Mononuclear cell (primary cell): ENCODE results near the gene SLC12A8. TPM values are rescaled to one million over a fixed set of nuclear protein-coding genes. Genes with fewer than 3 reads are reported as not detected.

ENCODE experiments used
- H3K27me3 ChIP-seq: 2 replicates; pipeline ENCODE4 v1.6.0; 2011; ENCODE audit warnings: low read length, control low read depth; ENCODE audit not compliant: insufficient read depth
- H3K4me1 ChIP-seq: 2 replicates; pipeline ENCODE4 v1.5.1; 2011; ENCODE audit warnings: mild to moderate bottlenecking, low read length, control low read depth; ENCODE audit not compliant: insufficient read depth
- H3K4me3 ChIP-seq: 2 replicates; pipeline ENCODE4 v1.5.1; 2011; ENCODE audit warnings: mild to moderate bottlenecking, low read length, moderate library complexity
- H3K9me3 ChIP-seq: 2 replicates; pipeline ENCODE4 v1.5.1; 2011; ENCODE audit warnings: low read depth, mild to moderate bottlenecking, control low read depth, low read length
- total RNA-seq: library from RNA; depleted of rRNA; stranded (reverse); fragments of >200 nt; gene quantifications from one replicate; pipeline ENCODE4 v1.2.3, GENCODE V29; 2012

SLC12A8 gene
- total RNA-seq, 1 donor, result not detected

DNA sequence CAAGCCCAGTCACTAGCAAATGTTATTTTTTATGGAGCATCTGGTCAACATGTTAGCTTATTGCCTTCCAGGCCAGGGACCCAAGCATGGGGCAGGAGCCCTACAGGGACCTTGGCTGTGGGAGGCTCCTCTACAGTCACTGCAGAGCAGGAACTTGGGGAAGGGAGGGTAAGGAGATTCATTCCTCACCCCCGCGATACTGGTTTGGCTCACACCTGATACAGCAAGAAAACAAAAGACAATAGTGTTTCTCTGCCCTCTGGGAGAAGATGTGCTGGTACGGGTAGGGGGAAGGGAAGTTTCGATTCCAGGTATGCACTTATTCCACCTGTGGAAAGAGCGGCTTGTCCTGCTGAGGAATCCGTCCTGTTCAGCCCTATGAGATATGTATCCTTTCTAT is 77.6 kb downstream of the SLC12A8 start:
- peaks cover 33% of the 10 kb centered on the region for H3K4me1 ChIP-seq
- no peaks in the 10 kb centered on the region for H3K9me3 ChIP-seq
- H3K27me3 ChIP-seq, result no peaks in the 10 kb centered on the region
- H3K4me3 ChIP-seq, result no peak overlapping the region

DNA sequence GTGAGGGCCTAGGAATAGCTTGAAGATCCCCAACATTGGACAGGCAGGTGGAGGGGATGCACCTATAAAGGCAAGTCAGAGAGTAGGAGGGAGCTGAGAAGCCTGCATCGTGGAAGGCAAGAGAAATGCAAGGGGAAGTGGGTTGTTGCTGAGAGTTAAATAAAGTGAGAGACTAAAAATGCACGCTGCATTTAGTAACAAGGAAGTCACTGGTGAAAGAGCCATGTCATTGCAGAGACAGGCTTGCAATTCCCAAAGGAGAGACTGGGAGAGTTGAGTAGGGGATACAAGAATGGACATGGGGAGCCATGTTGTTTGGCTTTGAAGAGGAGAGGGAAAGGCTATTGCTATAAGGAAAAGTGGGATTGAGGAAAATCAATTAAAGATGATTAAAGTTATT is 79.7 kb downstream of the SLC12A8 start:
- Histone ChIP-seq H3K4me1 (peaks cover 47% of the 10 kb centered on the region), H3K9me3 (no peaks in the 10 kb centered on the region), H3K27me3 (no peaks in the 10 kb centered on the region), H3K4me3 (no peak overlapping the region)

DNA sequence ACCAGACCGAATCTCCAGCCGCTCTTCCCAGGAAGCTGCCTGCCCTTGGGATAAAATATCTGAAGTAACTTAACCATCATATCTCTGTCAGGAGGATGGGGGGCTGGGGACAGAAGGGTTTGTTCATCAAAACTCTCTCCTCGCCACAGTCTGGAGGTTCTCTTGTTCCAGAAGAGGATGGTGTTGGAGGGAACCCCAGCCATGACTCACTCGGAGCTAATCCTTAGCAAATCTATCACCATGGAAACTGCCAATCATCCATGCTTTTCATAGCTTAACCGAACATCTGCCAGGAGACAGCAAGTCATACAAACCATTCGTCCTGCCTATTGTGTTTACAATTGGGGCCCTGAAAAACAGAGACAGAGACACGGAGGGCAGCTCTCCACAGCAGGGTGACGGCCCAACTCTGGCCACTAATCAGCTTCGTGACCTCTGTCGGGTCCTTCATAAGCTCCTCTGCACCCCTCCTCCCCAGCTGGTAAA is 83.0 kb downstream of the SLC12A8 start:
- peaks cover 50% of the 10 kb centered on the region for H3K4me1 ChIP-seq
- H3K9me3 ChIP-seq, result no peaks in the 10 kb centered on the region
- no peaks in the 10 kb centered on the region for H3K27me3 ChIP-seq
- H3K4me3 ChIP-seq, result no peak overlapping the region

DNA sequence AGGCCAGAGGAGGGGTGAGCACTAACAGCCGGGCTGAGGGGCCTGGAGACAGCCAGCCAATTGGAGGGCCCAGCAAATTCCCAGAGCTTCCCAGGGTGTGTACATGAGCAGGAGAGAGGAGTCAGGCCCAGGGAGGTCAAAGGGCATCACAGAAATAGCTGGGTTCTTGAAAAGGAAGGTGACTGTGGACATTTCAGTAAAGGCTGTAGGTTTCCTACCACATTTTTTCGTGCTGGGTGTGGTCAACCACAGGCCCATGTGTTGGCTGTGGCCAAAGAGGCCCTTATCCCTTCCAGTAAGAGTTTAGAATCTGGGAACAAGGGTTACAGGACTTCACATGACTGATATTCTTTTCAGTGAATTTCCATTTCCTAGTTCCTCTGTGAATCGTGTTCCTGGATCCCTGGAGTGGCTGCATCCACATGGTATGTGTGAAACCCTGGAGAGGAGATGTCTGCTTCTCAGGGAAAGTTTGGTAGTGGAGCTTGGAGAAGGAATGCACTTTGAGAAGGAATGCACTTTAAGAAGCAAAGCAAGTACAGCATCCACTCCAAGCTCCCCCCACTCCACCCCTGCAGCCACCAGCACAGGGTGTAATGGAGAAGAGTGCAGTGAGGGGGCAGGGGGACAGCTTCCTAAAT is 83.6 kb downstream of the SLC12A8 start:
- peaks cover 50% of the 10 kb centered on the region for H3K4me1 ChIP-seq
- no peak overlapping the region for H3K4me3 ChIP-seq
- H3K27me3 ChIP-seq, result no peaks in the 10 kb centered on the region
- H3K9me3 ChIP-seq, result no peaks in the 10 kb centered on the region

DNA sequence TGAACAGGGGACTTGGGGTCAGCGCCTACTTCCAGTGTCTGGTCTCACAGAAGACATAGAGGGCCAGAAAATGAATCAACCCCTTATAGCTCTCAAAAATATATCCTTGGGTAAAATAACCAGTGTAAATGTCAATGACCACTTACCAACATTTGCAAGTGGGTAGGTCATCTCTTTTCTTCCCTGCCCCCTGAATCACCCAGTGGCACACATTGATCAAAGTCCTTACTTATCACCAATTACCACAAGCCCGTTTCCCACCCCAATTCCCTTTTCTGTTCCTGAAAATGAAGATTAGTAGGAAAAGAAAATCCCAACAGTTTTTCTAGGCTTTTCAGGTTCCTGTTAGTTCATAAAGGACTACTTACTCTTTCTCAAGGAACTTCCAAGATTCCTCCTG is 86.2 kb downstream of the SLC12A8 start:
- Histone ChIP-seq H3K9me3 (no peaks in the 10 kb centered on the region), H3K27me3 (no peaks in the 10 kb centered on the region), H3K4me1 (peaks cover 39% of the 10 kb centered on the region), H3K4me3 (no peak overlapping the region)

DNA sequence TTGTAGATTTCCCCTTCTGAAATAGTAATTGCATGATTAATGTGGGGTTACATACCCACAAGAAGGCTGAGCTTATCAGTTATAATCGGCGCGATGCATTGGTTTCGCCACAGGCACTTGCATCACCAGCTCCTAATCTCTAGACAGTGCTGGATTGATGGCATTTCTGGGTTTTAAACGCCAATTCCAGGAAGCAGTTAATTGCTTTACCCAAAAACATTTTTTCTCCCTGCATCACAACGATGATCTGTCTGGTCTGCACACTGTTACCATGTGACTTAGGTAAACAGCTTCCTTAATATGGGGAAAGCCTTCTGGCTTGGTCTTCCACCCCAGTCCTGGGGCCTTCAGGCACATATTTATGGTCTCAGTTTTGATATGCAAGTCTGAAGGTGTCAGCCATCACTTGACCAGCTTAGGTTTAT is 86.7 kb downstream of the SLC12A8 start:
- Histone ChIP-seq H3K4me1 (peaks cover 39% of the 10 kb centered on the region), H3K27me3 (no peaks in the 10 kb centered on the region), H3K9me3 (no peaks in the 10 kb centered on the region), H3K4me3 (no peak overlapping the region)

DNA sequence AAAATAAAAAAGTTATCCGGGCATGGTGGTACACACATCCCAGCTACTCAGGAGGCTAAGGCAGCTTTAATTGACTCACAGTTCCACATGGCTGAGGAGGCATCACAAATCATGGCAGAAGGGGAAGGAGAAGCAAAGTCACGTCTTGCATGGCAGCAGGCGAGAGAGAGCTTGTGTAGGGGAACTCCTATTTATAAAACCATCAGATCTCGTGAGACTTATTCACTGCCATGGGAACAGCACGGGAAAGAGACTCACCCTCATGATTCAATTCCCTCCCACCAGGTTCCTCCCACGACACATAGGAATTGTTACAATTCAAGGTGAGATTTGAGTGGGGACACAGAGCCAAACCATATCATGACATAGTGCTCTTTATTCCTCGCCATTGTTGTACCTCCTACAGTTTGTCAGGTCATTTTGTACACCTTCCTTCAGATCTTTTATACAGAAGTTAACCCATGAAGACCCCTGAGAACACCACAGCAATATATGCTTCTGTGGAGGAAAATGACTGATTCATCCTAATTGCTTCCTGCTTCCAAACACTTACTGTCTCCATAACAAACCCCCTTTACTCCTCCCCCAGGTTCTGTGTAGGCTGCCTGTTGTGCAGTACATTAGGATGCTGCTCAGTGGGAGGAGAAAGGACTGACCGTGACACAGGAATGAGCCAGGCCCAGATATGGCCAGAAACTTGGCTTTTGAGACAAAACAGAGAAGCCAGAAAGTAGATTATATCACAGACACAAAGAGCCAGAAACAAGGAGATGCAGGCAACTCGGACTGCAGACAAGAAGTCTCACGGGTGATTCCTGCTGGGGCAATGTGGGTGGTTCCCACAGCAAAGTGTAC is 88.9 kb downstream of the SLC12A8 start:
- Histone ChIP-seq H3K4me1 (peaks cover 49% of the 10 kb centered on the region), H3K4me3 (no peak overlapping the region), H3K9me3 (no peaks in the 10 kb centered on the region), H3K27me3 (no peaks in the 10 kb centered on the region)

DNA sequence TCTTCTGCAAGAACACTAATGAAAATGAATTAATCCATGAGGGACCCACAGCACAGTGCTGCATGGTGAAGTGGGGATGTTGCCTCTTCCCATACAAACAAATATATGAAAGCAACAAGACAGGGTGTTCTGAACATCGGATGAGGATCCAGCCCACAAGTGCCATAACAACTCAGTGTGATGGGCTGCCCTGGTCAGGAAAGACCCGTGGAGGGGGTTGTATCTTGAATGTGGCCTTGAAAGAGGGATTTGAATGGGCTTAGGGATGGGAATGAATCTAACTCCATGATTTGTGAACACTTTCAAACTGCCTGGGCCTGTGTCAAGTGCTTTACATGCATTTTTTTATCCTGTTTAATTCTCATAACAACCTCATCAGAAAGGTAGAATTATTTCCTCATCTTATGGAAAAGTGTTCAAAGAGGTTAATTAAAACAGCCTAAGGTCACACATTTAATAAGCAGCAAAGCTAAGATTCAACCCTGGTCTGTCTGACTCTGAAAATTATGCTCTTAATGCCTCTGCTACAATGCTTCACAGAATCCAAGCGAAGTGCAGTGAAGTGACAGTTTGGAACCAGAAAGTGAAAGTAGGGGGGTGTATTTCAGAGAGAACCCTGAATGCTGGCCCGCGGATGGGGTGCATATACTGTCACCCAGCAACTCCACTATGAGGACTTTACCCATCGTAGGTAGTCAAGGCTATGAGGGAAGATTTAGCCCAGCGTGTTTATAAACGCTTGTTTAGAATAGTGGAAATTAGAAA is 91.1 kb downstream of the SLC12A8 start:
- Histone ChIP-seq H3K9me3 (no peaks in the 10 kb centered on the region), H3K27me3 (no peaks in the 10 kb centered on the region), H3K4me3 (no peak overlapping the region), H3K4me1 (peaks cover 59% of the 10 kb centered on the region)

DNA sequence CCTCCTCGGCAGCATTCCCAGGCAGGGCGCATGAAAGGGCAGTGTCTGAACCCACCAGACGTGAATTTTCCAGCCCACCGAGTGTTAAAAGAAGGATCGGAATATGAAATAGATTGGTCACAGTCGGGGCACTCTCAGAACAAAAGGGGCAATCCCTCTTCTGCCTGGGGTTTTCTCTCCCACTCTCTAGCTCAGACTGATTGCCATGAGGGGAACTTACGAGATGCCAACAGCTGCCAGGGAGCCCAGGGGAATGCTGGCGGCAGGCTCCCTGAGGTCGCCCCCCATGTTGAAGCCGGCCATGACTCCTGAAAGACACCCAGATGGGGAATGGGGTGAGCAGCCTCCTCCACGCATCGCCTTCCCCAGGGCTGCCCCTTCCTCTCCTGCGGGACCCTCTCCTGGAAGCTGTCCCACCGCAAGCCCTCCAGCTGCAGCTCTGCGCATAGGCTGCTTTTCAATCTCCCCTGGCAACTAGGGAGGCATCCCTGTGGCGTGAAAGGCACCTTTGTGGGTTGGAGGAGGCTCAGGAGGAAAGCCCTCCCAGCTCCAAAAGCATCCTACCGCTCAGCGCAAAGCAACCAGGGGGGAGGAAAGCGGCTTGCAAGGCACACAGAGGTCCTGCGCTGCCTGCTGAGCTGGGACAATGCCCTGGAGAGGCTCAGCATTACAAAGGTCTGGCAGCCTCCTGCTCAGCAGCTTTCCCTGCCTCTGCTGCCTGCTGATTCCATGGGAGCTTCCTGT is 92.0 kb downstream of the SLC12A8 start:
- peaks cover 59% of the 10 kb centered on the region for H3K4me1 ChIP-seq
- no peaks in the 10 kb centered on the region for H3K9me3 ChIP-seq
- no peaks in the 10 kb centered on the region for H3K27me3 ChIP-seq
- H3K4me3 ChIP-seq, result no peak overlapping the region

DNA sequence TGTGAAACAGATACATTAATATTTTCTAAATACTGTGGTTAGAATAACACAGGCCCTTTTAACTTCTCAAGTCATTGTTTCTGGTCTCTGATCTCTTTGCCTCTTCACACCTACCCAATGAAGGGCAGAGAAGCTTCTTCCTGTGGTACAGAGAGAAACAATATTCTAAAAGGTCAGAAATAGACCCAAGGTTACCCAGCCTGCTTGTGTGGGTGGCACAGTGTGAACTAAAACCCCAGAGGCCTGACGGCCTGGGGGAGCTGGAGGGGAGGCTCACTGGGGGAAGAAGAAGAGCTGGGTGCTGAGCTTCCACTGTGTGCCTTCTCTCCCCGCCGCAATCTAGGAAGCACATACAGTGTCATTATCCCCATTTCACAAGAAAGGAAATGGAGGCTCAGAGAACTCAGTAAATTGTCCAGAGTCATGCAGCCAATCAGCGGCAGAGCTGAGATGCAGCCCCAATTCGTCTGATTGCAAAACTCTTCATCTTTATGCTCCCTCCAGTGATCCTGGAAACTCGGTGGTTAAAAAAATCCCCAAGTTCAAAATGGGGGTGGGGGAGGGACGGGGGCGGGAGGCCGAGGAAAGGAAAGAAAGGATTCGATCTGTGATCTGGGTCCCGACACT is 92.7 kb downstream of the SLC12A8 start:
- no peaks in the 10 kb centered on the region for H3K9me3 ChIP-seq
- peaks cover 57% of the 10 kb centered on the region for H3K4me1 ChIP-seq

DNA sequence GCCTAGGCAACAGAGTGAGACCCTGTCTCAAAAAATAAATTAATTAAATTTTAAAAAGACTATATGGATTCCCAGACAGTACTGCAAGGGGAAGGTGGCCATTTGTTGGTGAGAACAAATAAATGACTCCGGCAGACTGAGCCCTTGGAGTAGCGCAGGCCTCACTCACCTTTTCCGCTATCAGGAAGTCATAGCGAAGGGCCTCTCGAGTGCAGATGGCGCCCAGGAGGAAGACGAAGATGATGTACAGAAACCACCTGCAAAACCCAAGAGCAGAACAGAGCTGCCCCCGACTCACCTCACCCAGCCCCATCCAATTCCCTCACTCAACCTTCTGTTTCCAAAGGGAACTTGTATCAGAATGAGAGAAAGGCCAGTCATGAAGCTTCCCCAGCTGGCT is 93.9 kb downstream of the SLC12A8 start:
- no peak overlapping the region for H3K4me3 ChIP-seq
- H3K9me3 ChIP-seq, result no peaks in the 10 kb centered on the region
- H3K27me3 ChIP-seq, result no peaks in the 10 kb centered on the region
- H3K4me1 ChIP-seq, result peaks cover 57% of the 10 kb centered on the region

More for the DNA sequence above, 92.7 kb downstream of the SLC12A8 start:
- no peaks in the 10 kb centered on the region for H3K27me3 ChIP-seq
- H3K4me3 ChIP-seq, result no peak overlapping the region

DNA sequence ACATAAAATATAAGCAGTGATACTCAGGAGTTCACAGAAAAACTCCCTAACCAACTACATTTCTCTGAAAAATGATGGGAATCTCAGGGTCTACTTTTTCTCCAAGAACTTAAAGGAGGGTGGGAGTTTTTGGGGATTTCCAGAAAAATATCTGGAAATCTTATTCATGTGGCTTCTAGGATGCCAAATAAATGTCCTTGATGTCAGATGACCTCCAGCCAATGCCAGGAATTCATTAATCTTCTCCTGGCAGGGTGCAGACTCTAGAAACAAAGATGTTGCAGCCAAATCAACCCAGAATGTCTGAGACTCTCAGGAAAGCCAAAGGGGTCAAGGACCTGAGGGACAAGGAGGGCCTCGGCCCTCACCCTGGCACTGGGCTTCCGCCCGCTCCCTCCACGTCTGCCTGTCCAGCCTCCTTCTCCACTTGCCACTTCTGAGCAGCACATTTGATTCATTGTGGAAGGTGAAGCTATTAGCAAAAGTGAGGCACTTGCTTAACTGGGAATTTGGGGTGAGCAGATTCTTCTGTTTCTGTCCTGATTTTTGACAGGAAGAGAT is 94.8 kb downstream of the SLC12A8 start:
- H3K27me3 ChIP-seq, result no peaks in the 10 kb centered on the region
- H3K9me3 ChIP-seq, result no peaks in the 10 kb centered on the region
- H3K4me3 ChIP-seq, result no peak overlapping the region
- peaks cover 57% of the 10 kb centered on the region for H3K4me1 ChIP-seq

DNA sequence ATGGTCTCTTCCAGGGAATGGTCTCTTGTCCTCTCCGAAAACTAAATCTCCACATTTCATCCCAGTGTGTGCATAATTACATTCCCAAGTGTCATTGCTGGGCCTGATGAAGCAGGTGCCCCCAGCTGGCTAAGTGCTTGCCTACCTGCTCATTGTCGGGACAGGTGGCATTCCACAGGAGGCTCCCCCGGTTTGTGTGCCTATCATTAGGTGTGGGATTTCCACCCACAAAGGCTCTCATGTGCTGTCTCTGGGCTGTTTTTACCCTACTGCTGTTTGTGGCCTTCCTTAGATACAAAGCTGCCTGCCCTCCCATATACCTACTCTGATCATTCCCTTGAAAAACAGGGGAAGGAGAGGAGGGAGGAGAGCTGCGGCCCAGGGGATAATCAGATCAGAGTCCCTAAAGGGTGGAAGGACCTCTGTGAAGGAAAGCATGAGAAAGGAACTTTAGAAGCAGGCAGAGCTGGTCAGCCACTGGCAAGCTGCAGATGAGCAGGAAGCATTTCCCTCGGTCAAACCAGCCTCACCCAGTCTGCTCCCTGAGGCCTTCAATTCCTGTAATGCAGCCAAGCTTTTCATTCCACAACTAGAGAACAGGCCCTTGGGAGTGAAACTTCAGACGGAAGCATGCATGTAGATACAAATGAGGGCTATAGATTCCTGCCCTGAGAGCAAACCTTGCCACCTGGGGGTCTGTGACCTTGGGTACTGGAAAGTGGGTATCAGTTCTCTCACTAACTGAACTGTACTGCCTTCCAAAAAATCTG is 96.1 kb downstream of the SLC12A8 start:
- no peaks in the 10 kb centered on the region for H3K9me3 ChIP-seq
- no peaks in the 10 kb centered on the region for H3K27me3 ChIP-seq
- peaks cover 54% of the 10 kb centered on the region for H3K4me1 ChIP-seq
- no peak overlapping the region for H3K4me3 ChIP-seq
